OCI-LY3 (cell line): ENCODE measurements around the gene PLCB4.

Experiments used
- H2AFZ ChIP-seq: fragments of 200-600, 300-600 bp; shearing (Covaris generic); 2 replicates; pipeline ENCODE4 v1.6.0; 2014; ENCODE audit warnings: antibody characterized with exemption, low read depth, low read length
- H3K27ac ChIP-seq: fragments of 200-600, 300-600 bp; sonication (generic); 2 replicates; pipeline ENCODE4 v1.5.1; 2014; ENCODE audit warnings: mild to moderate bottlenecking, low read length, moderate library complexity, mixed read lengths
- H3K27me3 ChIP-seq: fragments of 200-600, 300-600 bp; sonication (generic); 2 replicates; pipeline ENCODE4 v1.6.1; 2014; ENCODE audit warnings: low read depth, low read length, mixed read lengths
- H3K36me3 ChIP-seq: fragments of 200-600, 300-600 bp; sonication (generic); replicated peaks from 2 replicates; pipeline ENCODE3; 2014; ENCODE audit warnings: low read depth, low read length, mixed read lengths
- H3K4me1 ChIP-seq: fragments of 300-600, 200-600 bp; sonication (generic); 2 replicates; pipeline ENCODE4 v1.6.1; 2014; ENCODE audit warnings: low read length, mixed read lengths
- H3K4me2 ChIP-seq: fragments of 200-600, 300-600 bp; sonication (generic); 2 replicates; pipeline ENCODE4 v1.6.1; 2014; ENCODE audit warnings: low read length, mixed read lengths
- H3K4me3 ChIP-seq: fragments of 300-600, 200-600 bp; sonication (generic); 2 replicates; pipeline ENCODE4 v1.5.1; 2014; ENCODE audit warnings: antibody characterized with exemption, mild to moderate bottlenecking, low read length, moderate library complexity
- H3K79me2 ChIP-seq: fragments of 300-600, 200-600 bp; shearing (Covaris generic); 2 replicates; pipeline ENCODE4 v1.6.1; 2014; ENCODE audit warnings: mild to moderate bottlenecking, low read length, mixed read lengths
- H3K9ac ChIP-seq: fragments of 300-600, 200-600 bp; shearing (Covaris generic); 2 replicates; pipeline ENCODE4 v1.6.0; 2014; ENCODE audit warnings: mild to moderate bottlenecking, low read length, moderate library complexity
- H3K9me3 ChIP-seq: fragments of 200-600, 300-600 bp; shearing (Covaris generic); 2 replicates; pipeline ENCODE4 v1.6.1; 2014; ENCODE audit warnings: low read length, mixed read lengths; ENCODE audit not compliant: insufficient read depth
- H4K20me1 ChIP-seq: fragments of 200-600, 300-600 bp; sonication (generic); 2 replicates; pipeline ENCODE4 v1.6.1; 2016; ENCODE audit warnings: low read length, mixed read lengths; ENCODE audit not compliant: insufficient read depth
- EZH2phosphoT487 ChIP-seq: fragments of 200-600 bp; shearing (Covaris generic); IDR thresholded peaks from 2 replicates; pipeline ENCODE4 v1.6.1; 2018; ENCODE audit warnings: antibody characterized with exemption, mixed run types, low read depth
- TF ChIP-seq, protein P1 (sequence below): fragments of 200-600, 300-600 bp; sonication (generic); IDR thresholded peaks from 2 replicates; pipeline ENCODE4 v1.5.1; 2014; ENCODE audit warnings: antibody characterized with exemption, low read length, low read depth

PLCB4 gene

DNA sequence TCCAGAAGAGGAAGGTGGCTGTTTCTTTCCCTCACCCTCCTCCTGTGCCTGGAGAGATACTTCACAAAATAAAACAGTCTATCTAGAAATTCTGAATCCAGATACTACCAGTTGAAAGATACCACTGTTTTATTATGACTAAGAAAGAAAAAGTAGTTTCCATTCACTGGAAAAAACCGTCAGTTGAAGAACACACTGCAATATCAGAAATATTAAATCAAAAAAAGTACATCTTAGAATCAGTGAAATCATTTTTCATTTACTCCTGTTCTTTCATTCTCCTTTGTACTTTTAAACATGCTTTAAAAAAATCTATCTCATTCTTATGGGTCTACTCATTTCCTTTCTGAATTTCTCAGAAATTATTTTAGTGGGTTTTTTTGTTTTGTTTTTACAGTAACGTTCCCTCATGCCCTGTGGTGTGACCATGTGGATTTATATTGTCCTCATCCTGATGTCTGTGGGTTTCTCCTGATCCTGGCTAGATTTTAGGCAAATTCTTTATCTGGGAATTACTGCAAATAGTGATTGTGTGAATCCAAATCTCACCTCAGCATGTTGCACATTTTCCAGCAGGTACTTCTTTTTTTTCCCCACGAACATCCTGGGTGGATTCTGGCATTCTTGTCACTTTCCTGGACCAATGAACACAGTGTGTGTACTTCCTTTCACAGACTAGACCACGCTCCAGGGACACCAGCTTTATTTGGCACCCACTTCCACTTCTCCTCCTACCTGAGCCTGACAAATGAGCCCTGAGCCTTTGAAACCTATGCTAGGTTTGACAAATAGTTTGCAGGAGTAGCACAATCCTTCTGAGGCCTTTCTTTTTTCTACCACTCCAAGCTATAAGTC is 331.5 kb downstream of the PLCB4 start:
- Histone ChIP-seq H3K4me2 (no peak overlapping the region), H3K79me2 (no peaks in the 10 kb centered on the region), H3K9me3 (no peaks in the 10 kb centered on the region), H3K27ac (no peak overlapping the region), H3K9ac (no peak overlapping the region), H3K4me1 (peaks cover 8% of the 10 kb centered on the region), H3K27me3 (peaks cover 34% of the 10 kb centered on the region), H3K4me3 (no peak overlapping the region), H3K36me3 (no peaks in the 10 kb centered on the region), H2AFZ (no peak overlapping the region), H4K20me1 (no peaks in the 10 kb centered on the region)
- TF ChIP-seq EZH2phosphoT487 = no peak
- TF ChIP-seq, protein P1, sequence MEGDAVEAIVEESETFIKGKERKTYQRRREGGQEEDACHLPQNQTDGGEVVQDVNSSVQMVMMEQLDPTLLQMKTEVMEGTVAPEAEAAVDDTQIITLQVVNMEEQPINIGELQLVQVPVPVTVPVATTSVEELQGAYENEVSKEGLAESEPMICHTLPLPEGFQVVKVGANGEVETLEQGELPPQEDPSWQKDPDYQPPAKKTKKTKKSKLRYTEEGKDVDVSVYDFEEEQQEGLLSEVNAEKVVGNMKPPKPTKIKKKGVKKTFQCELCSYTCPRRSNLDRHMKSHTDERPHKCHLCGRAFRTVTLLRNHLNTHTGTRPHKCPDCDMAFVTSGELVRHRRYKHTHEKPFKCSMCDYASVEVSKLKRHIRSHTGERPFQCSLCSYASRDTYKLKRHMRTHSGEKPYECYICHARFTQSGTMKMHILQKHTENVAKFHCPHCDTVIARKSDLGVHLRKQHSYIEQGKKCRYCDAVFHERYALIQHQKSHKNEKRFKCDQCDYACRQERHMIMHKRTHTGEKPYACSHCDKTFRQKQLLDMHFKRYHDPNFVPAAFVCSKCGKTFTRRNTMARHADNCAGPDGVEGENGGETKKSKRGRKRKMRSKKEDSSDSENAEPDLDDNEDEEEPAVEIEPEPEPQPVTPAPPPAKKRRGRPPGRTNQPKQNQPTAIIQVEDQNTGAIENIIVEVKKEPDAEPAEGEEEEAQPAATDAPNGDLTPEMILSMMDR = no peak

DNA sequence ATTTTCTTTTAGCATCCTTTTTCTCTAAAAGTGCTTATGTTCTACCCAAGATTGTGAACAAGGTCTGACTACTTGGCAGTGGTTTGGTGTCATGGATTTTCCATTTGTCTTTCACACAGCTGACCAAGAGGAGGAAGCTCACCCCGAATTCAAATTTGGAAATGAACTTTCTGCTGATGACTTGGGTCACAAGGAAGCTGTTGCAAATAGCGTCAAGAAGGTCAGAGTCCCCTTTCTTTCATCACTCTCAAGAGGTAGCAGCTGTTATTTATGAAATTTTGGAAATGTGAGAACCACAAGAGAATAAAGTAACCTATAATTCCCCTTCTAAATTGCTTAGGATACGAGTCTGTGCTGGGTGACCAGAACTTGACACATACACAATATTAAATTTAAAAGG is 332.5 kb downstream of the PLCB4 start:
- no peaks in the 10 kb centered on the region for H3K36me3 ChIP-seq
- no peak overlapping the region for H3K4me2 ChIP-seq
- no peak for TF ChIP-seq EZH2phosphoT487
- TF ChIP-seq, protein P1 = no peak
- no peak overlapping the region for H2AFZ ChIP-seq
- H3K4me1 ChIP-seq = peaks cover 8% of the 10 kb centered on the region
- no peak overlapping the region for H3K4me3 ChIP-seq
- no peak overlapping the region for H3K9ac ChIP-seq
- no peaks in the 10 kb centered on the region for H4K20me1 ChIP-seq
- no peak overlapping the region for H3K27ac ChIP-seq
- H3K79me2 ChIP-seq = no peaks in the 10 kb centered on the region
- no peaks in the 10 kb centered on the region for H3K9me3 ChIP-seq
- peaks cover 41% of the 10 kb centered on the region for H3K27me3 ChIP-seq

DNA sequence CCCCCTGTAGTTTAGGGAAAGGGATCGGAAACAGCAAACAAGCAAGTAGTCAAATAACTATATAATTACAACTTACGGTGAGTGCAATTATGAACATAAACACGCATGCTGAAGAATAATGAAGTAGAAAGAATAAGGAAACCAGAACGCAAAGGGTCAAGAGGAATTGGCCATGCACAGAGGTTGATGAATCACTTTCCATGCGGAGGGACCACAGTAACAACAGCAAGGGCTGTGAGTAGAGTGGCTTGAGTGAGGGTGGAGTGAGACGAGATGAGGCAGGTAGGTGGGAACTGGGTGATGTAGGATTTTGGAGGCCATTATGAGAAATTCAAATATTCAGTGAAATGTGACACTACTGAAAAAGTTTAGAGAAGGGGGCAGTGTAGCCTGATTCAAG is 333.3 kb downstream of the PLCB4 start:
- Histone ChIP-seq H3K79me2 (no peaks in the 10 kb centered on the region), H3K27ac (no peak overlapping the region), H3K4me3 (no peak overlapping the region), H3K4me1 (peaks cover 8% of the 10 kb centered on the region), H4K20me1 (no peaks in the 10 kb centered on the region), H3K27me3 (peaks cover 41% of the 10 kb centered on the region), H3K9me3 (no peaks in the 10 kb centered on the region), H3K9ac (no peak overlapping the region), H3K36me3 (no peaks in the 10 kb centered on the region), H2AFZ (no peak overlapping the region), H3K4me2 (no peak overlapping the region)
- no peak for TF ChIP-seq EZH2phosphoT487
- TF ChIP-seq, protein P1 = no peak

DNA sequence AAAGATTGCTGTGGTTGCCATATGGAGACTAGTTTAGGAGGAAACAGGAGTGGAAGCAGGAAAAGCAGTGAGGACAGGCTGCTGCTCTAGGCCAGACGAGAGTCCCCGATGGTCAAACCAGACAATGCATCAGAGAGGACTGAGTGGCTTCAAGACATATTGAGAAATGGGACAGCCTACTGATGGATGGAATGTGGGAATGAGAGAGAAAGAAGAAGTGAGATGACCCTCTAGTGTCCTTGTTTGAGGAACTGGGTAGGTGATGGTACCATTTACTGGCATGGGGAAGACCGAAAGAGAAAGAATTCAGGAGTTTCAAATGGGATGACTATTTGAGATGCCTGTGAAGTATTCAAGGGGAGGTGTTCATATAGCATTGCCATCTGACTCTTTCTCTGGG is 333.7 kb downstream of the PLCB4 start:
- Histone ChIP-seq H2AFZ (no peak overlapping the region), H3K36me3 (no peaks in the 10 kb centered on the region), H3K27ac (no peak overlapping the region), H4K20me1 (no peaks in the 10 kb centered on the region), H3K4me3 (no peak overlapping the region), H3K4me1 (peaks cover 8% of the 10 kb centered on the region), H3K79me2 (no peaks in the 10 kb centered on the region), H3K4me2 (no peak overlapping the region), H3K27me3 (peaks cover 41% of the 10 kb centered on the region), H3K9me3 (no peaks in the 10 kb centered on the region), H3K9ac (no peak overlapping the region)
- no peak for TF ChIP-seq EZH2phosphoT487
- TF ChIP-seq, protein P1 = no peak
